Choroid plexus epithelial cell (primary cell): ENCODE data around the gene CHMP4A.
"Not testable (repeated sequence)": the region's sequence is repeated elsewhere in the genome, so short reads cannot be mapped to it uniquely, and the experiment has no call there.

Source experiments
- DNase-seq: peaks from one replicate; pipeline ENCODE4 v3.0.0-alpha.2; 2010; ENCODE audit warnings: low read depth
- H3K4me3 ChIP-seq: 2 replicates; pipeline ENCODE4 v1.5.1; 2011; ENCODE audit warnings: low read depth, mild to moderate bottlenecking, control low read depth, low read length, moderate library complexity
- CTCF ChIP-seq: conservative IDR thresholded peaks from 2 replicates; pipeline ENCODE4 v1.5.1; 2011; ENCODE audit warnings: low read depth, mild to moderate bottlenecking, control low read depth, inconsistent platforms, low read length, moderate library complexity

CHMP4A gene

GRCh38 chr14:24253936-24254335 lies 40.6 kb upstream of the CHMP4A start:
- no peak overlapping the region for H3K4me3 ChIP-seq
- no peak for TF ChIP-seq CTCF
- no peak for DNase-seq

DNA sequence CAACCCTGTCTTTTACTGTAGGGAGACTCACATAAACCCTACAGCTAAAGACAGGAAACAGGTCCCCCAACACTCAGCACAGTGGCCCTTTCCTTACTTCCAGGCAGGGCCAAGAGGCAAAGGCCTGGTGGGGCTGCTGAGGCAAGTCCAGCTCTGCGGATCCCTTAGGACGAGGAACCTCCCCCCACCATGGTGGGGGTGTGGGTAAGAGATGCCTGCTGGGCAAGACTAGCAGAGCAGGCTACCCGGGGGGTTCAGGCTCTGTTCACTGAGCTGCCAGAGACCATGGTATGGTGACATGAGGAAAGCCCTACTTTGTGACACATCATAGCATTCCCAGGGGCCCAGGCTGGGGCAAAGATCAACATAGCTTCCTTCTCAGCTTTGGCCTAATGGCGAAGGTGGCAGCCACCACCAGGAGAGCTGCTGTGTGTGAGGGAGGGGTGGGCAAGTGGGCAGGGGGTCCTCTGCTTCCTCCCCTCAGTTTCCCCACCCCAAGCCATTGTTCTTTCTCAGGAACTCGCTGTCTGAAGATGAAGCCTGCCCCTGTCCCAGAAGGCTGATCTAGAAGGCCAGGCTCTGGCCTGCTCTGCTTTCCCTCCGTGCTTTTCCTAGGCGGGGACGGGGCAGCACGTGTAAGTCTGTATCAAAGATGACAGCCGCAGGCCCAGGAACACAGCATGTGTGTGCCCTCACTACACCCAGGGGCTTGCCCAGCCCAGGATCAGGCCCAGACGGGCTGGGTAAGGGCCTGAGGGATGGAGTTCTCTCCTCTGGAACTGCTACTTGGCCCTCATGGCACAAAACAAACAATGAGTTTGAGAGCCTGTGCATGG lies 39.2 kb upstream of the CHMP4A start:
- no peak overlapping the region for H3K4me3 ChIP-seq
- no peak for TF ChIP-seq CTCF
- no peak for DNase-seq

DNA sequence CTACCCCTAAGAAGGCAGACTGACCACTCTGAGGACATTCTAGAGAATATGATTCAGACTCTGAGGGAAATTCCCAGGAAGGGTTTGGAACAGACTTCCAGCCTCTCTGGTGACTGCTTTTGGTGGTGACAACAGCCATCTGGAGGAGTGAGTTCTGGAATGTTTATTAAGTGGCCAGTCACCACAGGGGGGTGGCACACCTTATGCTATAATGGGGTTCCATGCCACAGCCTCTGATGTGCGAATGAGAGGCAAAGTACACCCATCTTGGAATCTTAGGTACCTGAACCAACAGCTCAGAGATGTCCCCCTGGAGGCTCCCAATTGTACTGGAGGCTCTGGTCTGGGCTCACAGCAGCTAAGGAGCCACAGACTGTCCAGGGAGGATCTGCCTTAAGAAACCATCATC lies 38.6 kb upstream of the CHMP4A start:
- peak; percentile 32 for DNase-seq
- H3K4me3 ChIP-seq = no peak overlapping the region
- TF ChIP-seq CTCF = peak; percentile 23

DNA sequence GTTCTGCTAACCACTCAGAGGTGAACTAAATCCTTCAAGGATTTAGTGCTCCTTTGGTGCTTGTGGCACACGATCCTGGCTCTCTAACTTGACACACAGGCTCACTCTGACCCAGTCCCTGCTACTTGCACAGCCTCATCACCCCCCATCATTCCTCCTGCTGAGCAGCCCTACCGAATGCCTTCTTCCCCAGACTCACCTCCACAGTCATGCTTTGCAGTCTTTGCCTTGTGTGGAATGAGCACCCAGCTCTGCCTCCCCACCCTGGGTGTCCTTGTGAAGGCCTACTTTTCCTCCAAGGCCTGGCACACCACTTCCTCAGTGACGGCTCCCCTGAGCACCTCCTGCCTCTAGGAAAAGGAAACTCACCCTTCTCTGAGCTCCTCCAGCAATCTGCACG lies 37.1 kb upstream of the CHMP4A start:
- H3K4me3 ChIP-seq = no peak overlapping the region
- TF ChIP-seq CTCF = no peak
- no peak for DNase-seq

GRCh38 chr14:24249230-24250021 lies 36.1 kb upstream of the CHMP4A start:
- H3K4me3 ChIP-seq = no peak overlapping the region
- no peak for TF ChIP-seq CTCF
- DNase-seq = no peak

DNA sequence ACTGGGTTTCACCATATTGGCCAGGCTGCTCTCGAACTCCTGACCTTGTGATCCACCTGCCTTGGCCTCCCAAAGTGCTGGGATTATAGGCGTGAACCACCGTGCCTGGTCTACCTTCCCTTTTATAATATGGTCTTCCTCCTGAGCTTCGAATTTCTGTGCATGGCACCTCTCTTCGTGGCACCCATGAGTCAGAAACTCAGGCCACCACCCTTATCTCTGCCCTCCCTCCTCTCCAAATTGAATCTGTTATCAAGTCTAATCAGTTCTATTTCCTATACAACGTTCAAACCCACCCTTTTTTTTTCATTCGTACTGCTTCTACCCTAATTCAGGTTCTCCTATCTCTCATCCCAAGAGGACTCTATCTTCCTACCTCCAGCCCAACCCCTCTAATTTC lies 34.1 kb upstream of the CHMP4A start:
- DNase-seq = no peak
- no peak for TF ChIP-seq CTCF
- H3K4me3 ChIP-seq = no peak overlapping the region

GRCh38 chr14:24246765-24247212 lies 33.5 kb upstream of the CHMP4A start:
- DNase-seq = peak; percentile 39
- no peak for TF ChIP-seq CTCF
- no peak overlapping the region for H3K4me3 ChIP-seq

DNA sequence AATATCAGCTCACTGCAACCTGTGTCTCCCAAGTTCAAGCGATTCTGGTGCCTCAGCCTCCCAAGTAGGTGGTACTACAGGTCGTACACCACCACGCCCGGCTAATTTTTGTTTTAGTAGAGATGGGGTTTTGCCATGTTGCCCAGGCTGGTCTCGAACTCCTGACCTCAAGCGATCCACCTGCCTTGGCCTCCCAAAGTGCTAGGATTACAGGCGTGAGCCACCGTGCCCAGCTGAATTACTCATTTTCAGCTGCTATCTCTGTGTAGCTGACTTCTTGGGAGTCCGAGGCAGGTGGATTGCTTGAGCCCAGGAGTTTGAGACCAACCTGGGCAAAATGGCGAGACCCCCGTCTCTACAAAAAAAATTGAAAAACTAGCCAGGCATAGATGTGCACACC lies 32.1 kb upstream of the CHMP4A start:
- not testable (repeated sequence) for H3K4me3 ChIP-seq, DNase-seq
